WTC11 (cell line): ENCODE results near the gene AMBRA1.

Experiments
- ATF6 ChIP-seq: sonication (generic); formaldehyde crosslinking; IDR thresholded peaks from 2 replicates; pipeline ENCODE4 v1.8.1; 2023; ENCODE audit warnings: mild to moderate bottlenecking, missing genetic modification reagents
- CTCF ChIP-seq: fragments of 200-600 bp; IDR thresholded peaks from 2 replicates; pipeline ENCODE4 v1.8.0; 2022; ENCODE audit warnings: antibody characterized with exemption
- FOXJ3 ChIP-seq: sonication (generic); formaldehyde crosslinking; IDR thresholded peaks from 2 replicates; pipeline ENCODE4 v1.9.0; 2021; ENCODE audit warnings: missing genetic modification reagents, mild to moderate bottlenecking, borderline replicate concordance
- HMGXB4 ChIP-seq: sonication (generic); formaldehyde crosslinking; IDR thresholded peaks from 2 replicates; pipeline ENCODE4 v1.8.1; 2023; ENCODE audit warnings: mild to moderate bottlenecking, moderate library complexity, missing genetic modification reagents
- MAX ChIP-seq: sonication (generic); formaldehyde crosslinking; IDR thresholded peaks from 2 replicates; pipeline ENCODE4 v1.8.0; 2022; ENCODE audit warnings: mild to moderate bottlenecking, missing genetic modification reagents
- MLX ChIP-seq: sonication (generic); formaldehyde crosslinking; IDR thresholded peaks from 2 replicates; pipeline ENCODE4 v1.8.1; 2023; ENCODE audit warnings: mild to moderate bottlenecking, missing genetic modification reagents, moderate library complexity
- TCF7 ChIP-seq: sonication (generic); formaldehyde crosslinking; IDR thresholded peaks from 2 replicates; pipeline ENCODE4 v1.8.0; 2022; ENCODE audit warnings: mild to moderate bottlenecking, low read depth, missing genetic modification reagents, moderate library complexity
- ZNF121 ChIP-seq: sonication (generic); formaldehyde crosslinking; IDR thresholded peaks from 2 replicates; pipeline ENCODE4 v1.8.0; 2023; ENCODE audit warnings: missing genetic modification reagents

- no peak for TF ChIP-seq CTCF
- TF ChIP-seq HMGXB4 (CRISPR knock-in tag), result no peak
- TF ChIP-seq TCF7, result no peak
- TF ChIP-seq ZNF121 (CRISPR knock-in tag), result no peak
- no peak for TF ChIP-seq ATF6 (CRISPR knock-in tag)
- no peak for TF ChIP-seq MLX (CRISPR knock-in tag)
- no peak for TF ChIP-seq FOXJ3 (CRISPR knock-in tag)
- TF ChIP-seq MAX, result no peak
These were observed 190.6 kb downstream of the AMBRA1 start for GRCh38 chr11:46402957-46403902.
